Measurements from ENCODE around the gene FRK.
"Not testable (repeated sequence)": the region's sequence is repeated elsewhere in the genome, so short reads cannot be mapped to it uniquely, and the experiment has no call there.

FRK gene

DNA sequence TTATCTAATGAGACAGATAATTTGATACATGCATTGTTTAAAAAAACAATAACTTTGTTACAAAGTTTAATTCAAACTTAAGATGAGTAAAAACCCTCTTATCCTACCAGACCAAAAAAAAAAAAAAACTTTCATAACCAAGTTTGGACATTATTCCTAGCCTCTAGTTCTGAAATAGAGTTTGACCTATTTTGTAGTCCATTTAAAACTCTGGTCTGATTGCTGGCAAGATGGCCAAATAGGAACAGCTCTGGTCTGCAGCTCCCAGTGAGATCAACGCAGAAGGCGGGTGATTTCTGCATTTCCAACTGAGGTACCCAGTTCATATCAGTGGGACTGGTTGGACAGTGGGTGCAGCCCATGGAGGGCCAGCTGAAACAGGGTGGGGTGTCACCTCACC lies 125.9 kb downstream of the FRK start:
- no peak for DNase-seq

- DNase-seq = no peak
Observed at GRCh38 chr6:115934145-115934544, 126.5 kb downstream of the FRK start.

GRCh38 chr6:115932481-115932880 lies 128.2 kb downstream of the FRK start:
- DNase-seq = no peak

- not testable (repeated sequence) for DNase-seq
Observed at GRCh38 chr6:115928000-115928399, 132.7 kb downstream of the FRK start.

DNA sequence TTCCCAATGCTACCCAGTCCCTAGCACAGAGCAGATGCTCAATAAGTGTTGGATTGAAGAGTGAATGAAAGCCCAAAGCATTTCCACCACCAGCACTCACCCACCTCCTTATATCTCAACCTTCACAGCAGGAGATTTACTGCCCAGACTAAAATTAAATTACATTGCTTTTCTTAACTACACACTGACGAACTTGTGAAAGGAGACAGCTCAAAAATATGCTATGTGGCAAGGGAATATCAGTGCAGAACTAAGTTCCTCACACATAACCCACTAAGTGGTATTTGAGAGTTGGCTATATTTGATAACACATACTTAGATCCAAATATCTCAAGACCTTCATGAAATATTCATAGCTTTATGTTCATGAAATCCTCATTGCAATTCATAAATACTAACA lies 137.7 kb downstream of the FRK start:
- DNase-seq = no peak

- DNase-seq = no peak
Observed at GRCh38 chr6:115914098-115914497, 146.6 kb downstream of the FRK start.

- DNase-seq = no peak
Observed at GRCh38 chr6:115909923-115910546, 150.7 kb downstream of the FRK start.

DNA sequence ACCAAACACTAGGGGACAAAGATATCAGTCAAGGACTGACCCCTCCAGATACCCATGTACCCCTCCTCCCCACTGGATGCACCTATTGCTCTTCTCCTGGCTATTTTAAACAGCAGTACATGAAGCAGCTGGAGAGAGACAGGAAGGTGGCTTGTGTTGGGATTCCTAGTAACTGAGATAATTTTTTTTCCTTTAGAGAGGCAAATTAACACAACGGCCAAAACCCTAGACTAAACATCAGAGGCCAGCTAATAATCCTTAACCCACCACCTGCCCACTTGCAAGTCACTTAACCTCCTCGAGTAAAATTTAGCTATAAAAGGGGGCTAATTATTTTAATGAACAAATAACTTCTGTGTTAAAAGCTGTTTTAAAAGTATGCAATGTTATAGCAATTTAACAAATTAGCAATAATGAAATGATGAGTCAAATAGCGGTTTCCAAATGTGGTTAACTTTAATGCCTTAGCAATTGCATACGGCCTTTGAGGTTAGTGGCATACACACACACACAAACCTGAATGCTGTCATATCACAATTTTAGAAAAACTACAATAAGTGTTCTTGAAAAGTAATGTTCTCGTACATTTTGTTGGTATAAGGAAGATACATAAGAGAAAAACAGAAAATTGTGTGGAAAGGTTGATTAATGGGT lies 151.7 kb downstream of the FRK start:
- DNase-seq = no peak

DNA sequence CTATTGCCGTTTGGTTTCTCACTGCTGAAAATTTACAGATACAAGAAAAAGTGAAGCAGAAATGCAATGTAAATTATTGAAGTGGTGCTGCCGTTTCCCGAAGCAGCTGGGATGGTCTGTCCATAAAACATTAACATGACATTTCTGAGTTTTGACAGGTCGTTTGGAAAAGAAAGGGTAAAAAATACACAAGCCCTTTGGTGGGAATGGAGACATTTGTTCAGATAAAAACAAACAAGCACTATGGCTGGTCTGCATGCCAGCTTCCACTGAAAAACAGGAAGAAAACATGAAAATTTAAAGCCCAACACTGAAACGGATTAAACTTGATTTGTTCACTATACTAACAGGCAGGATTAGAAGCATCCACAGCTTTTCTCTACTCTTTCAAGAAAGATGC lies 155.2 kb downstream of the FRK start:
- no peak for DNase-seq

GRCh38 chr6:115902436-115902835 lies 158.3 kb downstream of the FRK start:
- DNase-seq = no peak

DNA sequence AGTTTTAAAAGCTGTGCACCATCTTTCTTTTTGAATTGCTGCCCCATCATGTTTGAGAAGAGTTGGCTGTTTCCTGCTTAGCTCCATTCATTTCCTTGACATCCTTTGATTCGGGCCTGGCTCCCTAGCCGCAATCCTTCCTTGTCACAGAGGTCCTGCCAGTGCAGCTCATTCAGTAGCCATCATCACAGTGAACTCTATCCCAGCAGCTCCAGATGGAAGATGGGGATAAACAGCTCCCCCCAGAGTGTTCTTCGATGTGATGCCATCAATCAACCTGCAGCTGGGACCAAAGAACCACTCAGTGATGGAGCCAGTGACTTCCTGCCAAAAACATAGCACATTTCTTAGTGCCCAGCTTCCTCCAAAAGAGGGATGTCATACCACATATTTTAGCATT lies 158.8 kb downstream of the FRK start:
- DNase-seq = no peak

DNA sequence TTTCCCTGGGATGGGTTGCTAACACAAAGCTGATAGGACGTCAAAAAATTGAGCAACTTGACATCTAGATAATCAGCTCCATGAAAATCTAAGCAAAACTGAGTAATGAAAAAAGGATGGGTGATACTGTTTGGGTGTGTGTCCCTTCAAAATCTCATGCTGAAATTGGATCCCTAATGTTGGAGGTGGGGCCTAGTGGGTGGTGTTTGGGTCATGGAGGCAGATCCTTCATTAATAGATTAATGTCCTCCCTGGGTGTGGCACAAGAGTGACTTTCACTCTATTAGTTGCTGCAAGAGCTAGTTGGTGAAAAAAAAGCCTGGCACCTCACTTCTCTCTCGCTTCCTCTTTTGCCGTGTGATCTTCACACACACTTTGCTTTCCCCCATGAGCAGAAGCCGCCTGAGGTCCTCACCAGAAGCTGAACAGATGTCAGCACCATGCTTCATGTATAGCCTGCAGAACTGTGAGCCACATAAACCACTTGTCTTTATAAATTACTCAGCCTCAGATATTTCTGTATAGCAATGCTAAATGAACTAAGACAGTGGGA lies 160.9 kb downstream of the FRK start:
- DNase-seq = no peak

DNA sequence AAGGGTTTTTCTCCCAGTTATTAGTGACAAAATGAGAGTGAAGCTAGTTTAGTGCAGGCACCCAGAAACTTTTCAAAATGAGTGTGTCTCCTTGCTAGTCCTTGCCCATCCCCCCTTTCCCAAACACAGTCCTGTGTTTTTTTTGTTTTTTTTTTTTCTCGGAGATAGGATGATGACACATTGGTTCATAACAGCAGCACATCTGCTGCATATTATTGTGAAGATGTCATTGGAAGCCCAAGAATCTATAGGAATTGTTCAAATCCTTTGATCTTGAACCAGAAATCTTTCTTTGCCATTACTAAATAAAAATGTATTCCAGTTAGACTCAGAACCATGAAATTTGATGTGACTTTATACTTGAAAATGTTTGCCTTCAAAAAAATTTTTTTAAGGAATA lies 162.4 kb downstream of the FRK start:
- DNase-seq = no peak

DNA sequence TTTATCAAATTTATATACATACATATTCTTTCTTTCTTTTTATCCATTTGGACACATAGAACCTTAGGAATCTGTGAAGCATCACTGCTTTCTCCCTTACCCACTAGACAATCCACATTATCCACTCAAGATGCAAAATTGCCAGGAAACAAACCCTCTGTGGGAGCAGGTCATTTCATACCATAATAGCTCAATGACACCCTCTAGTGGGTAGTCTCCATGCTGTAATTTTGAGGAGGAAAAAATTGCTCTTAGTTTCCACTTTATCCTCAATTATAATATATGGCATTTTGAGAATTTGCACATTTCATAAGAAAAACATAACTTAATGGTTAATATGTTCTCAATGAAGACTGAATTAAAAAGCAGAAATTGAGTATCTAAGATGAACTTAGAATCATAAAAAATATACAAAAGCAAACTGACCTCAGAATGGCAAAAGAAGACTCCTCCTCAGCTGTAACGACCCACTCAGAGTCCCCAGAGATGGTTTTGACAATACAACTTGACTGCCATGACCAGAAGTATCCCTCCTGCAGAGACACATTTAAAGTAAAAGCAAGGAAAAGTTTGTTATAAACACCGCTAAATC lies 164.1 kb downstream of the FRK start:
- DNase-seq = no peak

- DNase-seq = no peak
Observed at GRCh38 chr6:115894426-115894992, 166.2 kb downstream of the FRK start.

DNA sequence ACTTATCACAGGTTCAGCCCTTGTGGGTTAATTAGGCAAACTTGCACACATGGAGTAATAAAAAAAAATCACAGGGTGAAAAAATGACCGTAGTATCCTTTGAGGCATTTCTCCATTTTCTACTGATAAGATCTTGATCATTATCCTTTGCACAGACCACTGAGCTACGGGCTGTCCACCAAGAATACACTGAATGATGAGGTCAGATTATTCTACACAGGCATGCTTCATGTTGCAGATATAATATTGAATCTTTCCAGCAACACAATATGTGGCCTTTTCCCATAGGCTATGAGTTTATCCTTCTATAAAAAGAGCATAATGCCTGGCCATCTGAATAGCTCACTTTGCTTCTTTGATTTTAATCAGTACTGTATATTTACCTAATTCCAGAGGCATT lies 168.9 kb downstream of the FRK start:
- DNase-seq = no peak

DNA sequence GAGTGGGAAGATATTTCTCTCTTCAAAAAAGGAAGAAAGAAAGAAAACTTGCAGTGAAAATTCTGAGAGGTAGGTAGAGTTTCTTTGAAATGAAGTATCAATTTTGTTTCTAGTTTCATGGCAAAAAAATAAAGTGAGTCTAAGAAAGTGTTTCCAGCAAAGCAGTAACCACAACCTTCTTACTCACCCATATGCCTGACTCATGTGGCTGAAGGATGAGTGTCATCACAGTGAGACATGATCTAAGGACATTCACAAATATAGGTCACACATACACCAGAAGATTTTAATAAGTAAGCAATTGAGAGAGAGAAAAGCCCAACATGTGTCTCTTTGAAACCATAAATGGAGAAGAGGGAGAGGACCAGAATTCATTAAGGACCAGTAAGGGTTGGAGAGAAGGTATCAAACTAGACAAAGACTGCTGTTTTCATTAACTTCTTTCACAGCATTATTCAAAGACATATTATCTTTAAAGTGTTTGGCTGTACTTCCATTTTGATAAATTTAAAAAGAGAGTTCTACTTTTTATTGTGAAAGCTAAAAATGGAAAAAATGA lies 169.5 kb downstream of the FRK start:
- DNase-seq = no peak

- no peak for DNase-seq
Observed at GRCh38 chr6:115890238-115890637, 170.5 kb downstream of the FRK start.

DNA sequence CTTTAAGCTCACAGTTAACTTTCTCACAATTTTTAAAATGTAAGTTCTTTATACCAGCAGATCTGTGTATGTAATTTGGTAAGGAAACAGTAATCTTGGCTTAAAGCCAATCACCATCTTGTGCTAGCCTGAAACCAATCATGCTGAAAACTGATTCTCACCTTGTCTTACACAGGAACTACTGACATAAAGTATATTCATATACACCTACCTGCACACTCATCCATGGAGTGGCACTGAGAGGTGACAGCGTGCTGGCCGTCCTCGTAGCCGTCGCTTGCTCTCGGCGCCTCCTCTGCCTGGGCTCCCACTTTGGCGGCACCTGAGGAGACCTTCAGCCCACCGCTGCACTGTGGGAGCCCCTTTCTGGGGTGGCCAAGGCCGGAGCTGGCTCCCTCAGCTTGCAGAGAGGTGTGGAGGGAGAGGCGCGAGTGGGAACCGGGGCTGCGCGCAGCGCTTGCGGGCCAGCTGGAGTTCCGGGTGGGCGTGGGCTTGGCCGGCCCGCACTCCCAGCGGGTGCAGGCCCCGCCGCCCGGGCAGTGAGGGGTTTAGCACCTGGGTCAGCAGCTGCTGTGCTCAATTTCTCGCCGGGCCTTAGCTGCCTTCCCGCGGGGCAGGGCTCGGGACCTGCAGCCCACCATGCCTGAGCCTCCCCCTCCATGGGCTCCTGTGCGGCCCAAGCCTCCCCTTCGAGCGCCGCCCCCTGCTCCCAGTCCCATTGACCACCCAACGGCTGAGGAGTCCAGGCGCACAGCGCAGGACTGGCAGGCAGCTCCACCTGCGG lies 171.8 kb downstream of the FRK start:
- not testable (repeated sequence) for DNase-seq

- no peak for DNase-seq
Observed at GRCh38 chr6:115887891-115888290, 172.8 kb downstream of the FRK start.

DNA sequence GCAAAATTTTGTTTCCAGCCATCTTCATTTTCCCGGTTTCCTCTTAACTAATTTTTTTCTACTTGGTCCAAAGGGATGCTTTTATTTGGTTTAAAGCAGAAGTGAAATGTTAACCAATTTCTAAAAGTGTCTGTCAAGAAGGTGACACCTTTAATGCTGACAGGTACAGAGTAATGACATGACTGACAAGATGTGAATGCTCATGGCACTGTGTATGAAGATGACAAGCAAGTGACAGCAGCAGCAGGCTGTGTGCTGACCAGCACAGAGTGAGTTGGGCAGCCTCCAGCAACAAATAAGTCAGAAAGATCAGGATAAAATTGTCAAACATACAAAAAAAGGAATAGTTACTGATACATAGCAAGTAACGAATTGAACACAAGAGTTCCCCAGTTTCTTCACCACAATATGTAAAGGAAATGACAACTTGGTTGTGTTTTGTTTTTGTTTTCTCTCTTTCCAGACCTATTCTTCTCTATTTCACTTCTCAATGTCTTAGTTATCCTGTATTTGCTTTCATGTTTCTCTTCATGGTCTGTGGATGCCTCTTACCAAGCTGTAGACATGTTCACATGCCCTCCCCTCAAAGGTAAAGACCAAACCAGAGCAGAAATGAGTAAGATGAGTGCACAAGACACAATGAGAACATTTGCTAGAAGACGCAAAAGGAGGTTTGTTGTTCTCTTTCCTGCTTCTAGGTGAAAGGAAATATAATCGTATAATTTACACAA lies 174.9 kb downstream of the FRK start:
- DNase-seq = no peak

- no peak for DNase-seq
Observed at GRCh38 chr6:115882771-115883170, 177.9 kb downstream of the FRK start.

All from activated T-cell treated with anti-CD3 and anti-CD28 coated beads, Interleukin-2, amount 50 U/mL, for 48 hours (primary cell).